GM21360 (cell line): Measurements from ENCODE around the gene ARL17A.
"Not testable (repeated sequence)": the region's sequence is repeated elsewhere in the genome, so short reads cannot be mapped to it uniquely, and the experiment has no call there.

Experiments used
- ATAC-seq: cut with Tn5 transposase; IDR thresholded peaks from one replicate; pipeline ENCODE4 v1.9.1; 2021; ENCODE audit warnings: mild to moderate bottlenecking, moderate library complexity; ENCODE audit not compliant: unreplicated experiment

Gene ARL17A

GRCh38 chr17:46559155-46559554, 20.3 kb downstream of the ARL17A start:
- not testable (repeated sequence) for ATAC-seq

GRCh38 chr17:46548607-46549006, 30.9 kb downstream of the ARL17A start:
- ATAC-seq: not testable (repeated sequence)

GRCh38 chr17:46534716-46535115, 44.8 kb downstream of the ARL17A start:
- ATAC-seq: not testable (repeated sequence)

GRCh38 chr17:46512168-46512567, 67.3 kb downstream of the ARL17A start, which contains the start of gene LRRC37A2:
LRRC37A2 (plus strand) TSS chr17:46512468; CDS start chr17:46512713, 245 bp downstream.
- not testable (repeated sequence) for ATAC-seq

GRCh38 chr17:46505896-46506295, 73.6 kb downstream of the ARL17A start:
- not testable (repeated sequence) for ATAC-seq

- ATAC-seq: not testable (repeated sequence)
Observed at GRCh38 chr17:46499437-46500139, 79.9 kb downstream of the ARL17A start.

- ATAC-seq: not testable (repeated sequence)
Observed at GRCh38 chr17:46492021-46492420, 87.5 kb downstream of the ARL17A start.

- not testable (repeated sequence) for ATAC-seq
Observed at GRCh38 chr17:46481310-46481709, 98.2 kb downstream of the ARL17A start.

- ATAC-seq: not testable (repeated sequence)
Observed at GRCh38 chr17:46478823-46479222, 100.7 kb downstream of the ARL17A start.

- ATAC-seq: not testable (repeated sequence)
Observed at GRCh38 chr17:46475583-46475982, 103.9 kb downstream of the ARL17A start.

GRCh38 chr17:46474489-46474888, 105.0 kb downstream of the ARL17A start:
- not testable (repeated sequence) for ATAC-seq

GRCh38 chr17:46467618-46468017, 111.9 kb downstream of the ARL17A start:
- not testable (repeated sequence) for ATAC-seq
